Measurements from ENCODE around the gene GNAI2.

GNAI2 gene

DNA sequence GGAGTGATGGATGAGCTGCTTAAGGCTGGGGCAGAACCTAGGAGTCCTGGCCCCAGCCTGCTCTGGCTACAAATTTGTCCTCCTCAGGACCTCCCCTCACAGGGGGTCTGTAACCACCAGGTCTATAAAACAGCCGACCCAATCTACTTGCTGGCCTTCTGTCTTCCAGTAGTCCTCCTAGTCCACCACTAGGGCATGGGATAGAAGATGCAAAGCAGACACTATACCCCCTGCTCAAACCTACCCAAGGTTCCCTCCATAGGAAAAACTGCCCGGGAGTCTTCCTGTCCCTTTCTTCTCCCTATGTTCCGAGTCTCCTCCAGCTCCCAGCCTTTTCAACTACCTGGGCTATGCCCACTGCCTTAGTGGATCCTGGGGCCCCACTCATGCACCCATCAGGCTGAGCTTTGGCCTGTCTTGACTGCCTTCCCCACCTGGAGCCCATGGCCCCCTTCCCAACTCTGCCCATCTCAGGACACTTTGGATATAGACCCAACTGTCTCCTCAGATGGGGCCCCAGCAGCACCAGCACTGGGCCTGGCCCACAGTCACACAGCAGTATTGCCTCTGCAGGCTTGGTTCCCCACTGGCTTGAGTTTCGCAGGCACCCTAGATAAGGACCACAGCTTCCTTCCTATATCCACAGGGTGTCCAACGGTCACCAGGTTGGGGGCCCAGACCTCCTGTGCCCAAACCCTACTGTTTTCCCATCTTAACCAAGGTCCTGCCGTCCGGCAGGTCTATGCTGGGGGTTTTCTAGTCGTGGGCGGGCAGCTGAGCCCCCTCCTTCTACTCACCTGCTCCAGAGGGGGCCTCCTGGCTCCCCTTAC is 62.1 kb downstream of the GNAI2 start:
- Histone ChIP-seq H3K4me2 (ENCODE audit: low read depth, low read length, poor library complexity, severe bottlenecking) (peak overlapping the region; percentile 98), H4K20me1 (ENCODE audit: insufficient read depth, low read length, poor library complexity, severe bottlenecking) (peaks cover 3% of the 10 kb centered on the region), H2AFZ (ENCODE audit: low read length) (no peak overlapping the region), H3K79me2 (ENCODE audit: insufficient read depth, low read length) (peaks cover 19% of the 10 kb centered on the region; the same call in 1 of the 2 replicates), H3F3A (ENCODE audit: low read depth) (no peaks in the 10 kb centered on the region), H3K4me3 (ENCODE audit: low read length, poor library complexity, severe bottlenecking) (peak overlapping the region; percentile 78), H3K4me1 (ENCODE audit: insufficient read depth, low read length, poor library complexity, severe bottlenecking) (peaks cover 17% of the 10 kb centered on the region), H3K27me3 (ENCODE audit: insufficient read depth, low read length, poor library complexity, severe bottlenecking) (no peaks in the 10 kb centered on the region), H3K36me3 (ENCODE audit: insufficient read depth, low read length) (no peaks in the 10 kb centered on the region), H3K9ac (ENCODE audit: low read depth, low read length, poor library complexity, severe bottlenecking) (peak overlapping the region; percentile 80), H3K9me3 (ENCODE audit: insufficient read depth, low read depth, low read length) (no peaks in the 10 kb centered on the region), H3K9me2 (replicated peaks; ENCODE audit: low read depth, low read length) (no peaks in the 10 kb centered on the region)
- TF ChIP-seq, protein P1, sequence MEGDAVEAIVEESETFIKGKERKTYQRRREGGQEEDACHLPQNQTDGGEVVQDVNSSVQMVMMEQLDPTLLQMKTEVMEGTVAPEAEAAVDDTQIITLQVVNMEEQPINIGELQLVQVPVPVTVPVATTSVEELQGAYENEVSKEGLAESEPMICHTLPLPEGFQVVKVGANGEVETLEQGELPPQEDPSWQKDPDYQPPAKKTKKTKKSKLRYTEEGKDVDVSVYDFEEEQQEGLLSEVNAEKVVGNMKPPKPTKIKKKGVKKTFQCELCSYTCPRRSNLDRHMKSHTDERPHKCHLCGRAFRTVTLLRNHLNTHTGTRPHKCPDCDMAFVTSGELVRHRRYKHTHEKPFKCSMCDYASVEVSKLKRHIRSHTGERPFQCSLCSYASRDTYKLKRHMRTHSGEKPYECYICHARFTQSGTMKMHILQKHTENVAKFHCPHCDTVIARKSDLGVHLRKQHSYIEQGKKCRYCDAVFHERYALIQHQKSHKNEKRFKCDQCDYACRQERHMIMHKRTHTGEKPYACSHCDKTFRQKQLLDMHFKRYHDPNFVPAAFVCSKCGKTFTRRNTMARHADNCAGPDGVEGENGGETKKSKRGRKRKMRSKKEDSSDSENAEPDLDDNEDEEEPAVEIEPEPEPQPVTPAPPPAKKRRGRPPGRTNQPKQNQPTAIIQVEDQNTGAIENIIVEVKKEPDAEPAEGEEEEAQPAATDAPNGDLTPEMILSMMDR (conservative IDR thresholded peaks at IDR 0.05; ENCODE audit: low read length): peak; percentile 51
- no peak for TF ChIP-seq EZH2phosphoT487 (IDR thresholded peaks at IDR 0.05; ENCODE audit: borderline replicate concordance)

DNA sequence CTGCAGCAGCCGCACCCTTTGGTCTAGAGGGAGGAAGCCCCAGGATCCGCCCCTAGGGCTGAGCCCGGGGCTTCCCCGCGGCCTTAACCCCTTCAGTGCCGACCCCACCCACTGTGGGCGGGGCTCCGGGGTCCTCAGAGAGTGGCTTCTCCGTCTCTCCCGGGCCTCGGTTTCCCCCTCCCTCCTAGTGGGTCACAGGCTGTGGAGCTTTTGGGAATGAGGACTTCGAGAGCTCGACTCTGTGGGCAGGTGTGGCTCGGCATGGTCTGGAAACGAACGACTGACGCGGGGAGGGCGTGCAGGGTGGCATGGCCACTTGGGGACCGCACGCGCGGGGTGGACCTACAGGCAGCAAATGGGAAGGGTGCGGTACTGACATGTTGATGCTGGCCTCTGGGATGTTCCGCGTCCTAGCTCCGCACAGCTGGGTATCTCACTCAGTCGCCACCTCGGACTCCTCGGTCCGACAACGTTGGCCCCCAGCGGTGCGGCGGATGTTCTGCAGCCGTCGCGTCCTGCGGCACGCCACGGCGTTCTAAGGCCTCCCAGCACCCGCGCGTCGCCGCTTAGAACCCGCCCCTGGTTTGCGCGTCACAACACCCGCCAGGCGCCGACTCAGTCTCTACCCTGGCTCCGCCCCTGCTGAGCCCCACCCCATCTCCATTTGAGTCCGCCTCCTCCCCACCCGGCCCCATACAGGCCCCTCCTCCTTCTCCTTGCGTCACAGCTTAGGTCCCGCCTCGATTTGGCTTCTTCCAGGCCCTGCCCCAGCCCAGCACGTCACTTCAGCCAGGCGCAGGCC is 63.0 kb downstream of the GNAI2 start, which contains the start of the genes HYAL3 and NAA80:
HYAL3 (minus strand) TSS at position 570 of the 802 bp plus-strand sequence. CDS start 3,803 bp downstream, outside the sequence.
NAA80 (minus strand) TSS at position 570 of the 802 bp plus-strand sequence. CDS start 1,942 bp downstream, outside the sequence.
- H3K9me3 ChIP-seq (ENCODE audit: insufficient read depth, low read depth, low read length): no peaks in the 10 kb centered on the region
- H3K4me2 ChIP-seq (ENCODE audit: low read depth, low read length, poor library complexity, severe bottlenecking): peak within 1 kb of the TSS; percentile 98
- no peaks in the 10 kb centered on the region for H3K9me2 ChIP-seq (replicated peaks; ENCODE audit: low read depth, low read length)
- peak within 1 kb of the TSS; percentile 92 for H2AFZ ChIP-seq (ENCODE audit: low read length)
- H3K4me3 ChIP-seq (ENCODE audit: low read length, poor library complexity, severe bottlenecking): peak within 1 kb of the TSS; percentile 78
- H3K27me3 ChIP-seq (ENCODE audit: insufficient read depth, low read length, poor library complexity, severe bottlenecking): no peaks in the 10 kb centered on the region
- no peaks in the 10 kb centered on the region for H3F3A ChIP-seq (ENCODE audit: low read depth)
- H4K20me1 ChIP-seq (ENCODE audit: insufficient read depth, low read length, poor library complexity, severe bottlenecking): peaks cover 3% of the 10 kb centered on the region
- H3K79me2 ChIP-seq (ENCODE audit: insufficient read depth, low read length): peaks cover 19% of the 10 kb centered on the region; the same call in 1 of the 2 replicates
- peak within 1 kb of the TSS; percentile 82 for H3K9ac ChIP-seq (ENCODE audit: low read depth, low read length, poor library complexity, severe bottlenecking)
- TF ChIP-seq, protein P1 (conservative IDR thresholded peaks at IDR 0.05; ENCODE audit: low read length): peak; percentile 48
- TF ChIP-seq EZH2phosphoT487 (IDR thresholded peaks at IDR 0.05; ENCODE audit: borderline replicate concordance): no peak
- H3K36me3 ChIP-seq (ENCODE audit: insufficient read depth, low read length): no peaks in the 10 kb centered on the region
- peaks cover 17% of the 10 kb centered on the region for H3K4me1 ChIP-seq (ENCODE audit: insufficient read depth, low read length, poor library complexity, severe bottlenecking)

DNA sequence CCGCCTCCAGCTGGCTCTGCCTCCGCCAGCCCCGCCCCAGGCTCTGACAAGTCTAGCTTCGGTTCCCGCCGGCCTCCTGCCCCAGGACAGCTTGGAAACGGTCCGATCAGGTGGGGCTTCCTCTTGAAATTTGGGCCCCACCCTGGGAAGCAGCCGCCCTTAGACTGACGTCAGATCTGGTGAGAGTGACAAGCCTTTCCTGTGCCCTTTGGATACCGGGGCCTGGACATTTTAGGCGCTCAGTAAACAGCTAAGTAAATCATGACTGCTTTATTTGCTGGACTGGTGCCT is 63.6 kb downstream of the GNAI2 start:
- TF ChIP-seq EZH2phosphoT487 (IDR thresholded peaks at IDR 0.05; ENCODE audit: borderline replicate concordance): no peak
- TF ChIP-seq, protein P1 (conservative IDR thresholded peaks at IDR 0.05; ENCODE audit: low read length): no peak
- Histone ChIP-seq H3K9me3 (ENCODE audit: insufficient read depth, low read depth, low read length) (no peaks in the 10 kb centered on the region), H3K27me3 (ENCODE audit: insufficient read depth, low read length, poor library complexity, severe bottlenecking) (no peaks in the 10 kb centered on the region), H3K4me3 (ENCODE audit: low read length, poor library complexity, severe bottlenecking) (peak overlapping the region; percentile 78), H4K20me1 (ENCODE audit: insufficient read depth, low read length, poor library complexity, severe bottlenecking) (peaks cover 3% of the 10 kb centered on the region), H3K9me2 (replicated peaks; ENCODE audit: low read depth, low read length) (no peaks in the 10 kb centered on the region), H2AFZ (ENCODE audit: low read length) (peak overlapping the region; percentile 92), H3K4me1 (ENCODE audit: insufficient read depth, low read length, poor library complexity, severe bottlenecking) (peaks cover 17% of the 10 kb centered on the region), H3K79me2 (ENCODE audit: insufficient read depth, low read length) (peaks cover 19% of the 10 kb centered on the region; the same call in 1 of the 2 replicates), H3K4me2 (ENCODE audit: low read depth, low read length, poor library complexity, severe bottlenecking) (peak overlapping the region; percentile 92), H3F3A (ENCODE audit: low read depth) (no peaks in the 10 kb centered on the region), H3K9ac (ENCODE audit: low read depth, low read length, poor library complexity, severe bottlenecking) (peak overlapping the region; percentile 82), H3K36me3 (ENCODE audit: insufficient read depth, low read length) (no peaks in the 10 kb centered on the region)
